GM13976 (cell line): ENCODE data around the gene FAM20C.

Source experiments
- DNase-seq: peaks from one replicate; pipeline ENCODE4 v3.0.0; 2012; ENCODE audit warnings: low spot score
- CTCF ChIP-seq: IDR thresholded peaks from 2 replicates; pipeline ENCODE4 v1.5.1; 2012; ENCODE audit warnings: borderline replicate concordance, mild to moderate bottlenecking; ENCODE audit not compliant: insufficient read depth; ENCODE audit errors: extremely low read depth, missing control alignments, control extremely low read depth
- in situ Hi-C: fragments of 300-500 bp; cut with MboI; formaldehyde crosslinking; loops from one replicate; pipeline ENCODE4 v1.12.0; 2022; ENCODE audit warnings: low sequenced_read_pairs, mixed read lengths, inconsistent platforms; ENCODE audit not compliant: unreplicated experiment

FAM20C gene

DNA sequence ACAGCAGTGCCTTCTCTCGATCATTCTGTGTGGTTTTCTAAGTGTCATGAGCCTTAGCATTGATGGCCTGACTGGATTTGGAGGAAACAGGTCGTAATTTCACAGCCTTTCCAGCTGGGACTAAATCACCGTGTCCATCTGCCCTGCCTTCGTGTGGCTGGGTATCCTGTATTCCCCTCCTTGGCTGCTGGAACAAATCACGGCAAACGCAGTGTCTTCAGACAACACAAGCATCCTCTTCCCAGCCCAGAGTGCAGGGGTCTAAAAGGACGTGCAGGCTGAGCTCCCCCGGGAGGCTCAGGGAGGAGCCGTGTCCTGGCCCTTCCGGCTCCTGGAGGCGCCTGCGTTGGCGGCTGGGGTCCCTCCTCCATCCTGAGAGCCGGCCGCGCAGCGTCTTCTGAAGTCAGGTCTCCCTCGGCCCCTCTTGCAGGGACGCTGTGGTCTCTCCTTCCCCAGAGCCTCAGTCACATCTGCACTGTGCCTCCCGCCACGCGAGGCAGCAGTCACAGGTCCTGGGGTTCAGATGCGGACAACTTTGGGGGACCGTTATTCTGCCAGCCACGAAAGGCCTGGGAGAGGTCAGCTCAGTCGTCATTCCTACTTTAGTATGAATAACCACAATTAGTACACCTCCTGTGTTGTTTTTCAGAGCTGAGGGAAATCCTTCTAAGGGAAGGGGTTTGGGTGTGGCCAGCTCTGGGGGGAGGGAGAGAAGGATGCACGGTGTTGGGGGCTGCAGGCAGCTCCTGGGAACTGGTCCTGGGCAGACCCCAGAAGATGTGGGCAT, 41.1 kb downstream of the FAM20C start:
- no peak for TF ChIP-seq CTCF
- in situ Hi-C loops: no loop called here
- DNase-seq: no peak

- TF ChIP-seq CTCF: no peak
- in situ Hi-C loops: no loop called here
- no peak for DNase-seq
Measured at GRCh38 chr7:234051-234707, 41.8 kb downstream of the FAM20C start.

- no peak for TF ChIP-seq CTCF
- DNase-seq: no peak
- in situ Hi-C loops: no loop called here
Measured at GRCh38 chr7:234708-235553, 42.6 kb downstream of the FAM20C start.

DNA sequence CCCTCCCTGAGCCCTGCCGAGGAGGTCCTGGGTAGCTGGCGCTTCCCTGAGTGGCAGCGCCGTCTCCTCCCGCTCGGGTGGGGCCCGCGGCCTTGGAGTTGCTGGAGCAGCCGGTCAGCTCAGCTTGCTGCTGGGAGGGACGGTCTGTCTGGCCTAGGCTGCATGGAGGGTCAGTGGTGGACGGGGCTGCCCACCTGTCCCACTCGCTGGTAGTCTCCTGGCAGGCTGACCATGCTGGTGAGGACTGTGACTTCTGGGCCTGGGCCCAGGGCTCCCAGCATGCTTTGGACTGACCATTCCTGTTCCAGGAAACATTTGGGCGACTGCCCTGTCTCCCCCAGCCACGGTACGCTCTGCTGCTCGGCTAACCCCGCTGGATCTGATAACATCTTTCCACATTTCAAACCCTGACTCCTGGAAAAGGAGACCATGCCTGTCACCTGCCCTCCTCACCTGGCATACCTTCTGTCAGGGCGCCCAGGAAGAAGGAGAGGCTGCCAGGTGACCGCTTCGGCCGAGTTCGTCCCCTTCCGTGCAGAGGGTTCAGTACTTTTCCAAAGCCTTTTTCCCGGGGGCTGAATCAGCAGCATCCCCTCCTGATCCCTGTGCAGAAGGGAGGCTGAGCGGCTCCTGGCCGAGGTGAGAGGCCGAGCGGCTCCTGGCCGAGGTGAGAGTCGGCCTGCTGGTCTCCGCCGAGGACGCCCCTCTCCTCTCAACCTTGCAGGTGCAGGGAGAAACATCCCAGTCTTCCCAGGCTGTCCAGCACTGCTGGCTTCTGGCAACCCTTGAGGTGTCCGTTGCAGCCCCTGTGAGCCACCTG, 43.4 kb downstream of the FAM20C start:
- no peak for DNase-seq
- in situ Hi-C loops: no loop called here
- no peak for TF ChIP-seq CTCF

GRCh38 chr7:236967-237366, 44.6 kb downstream of the FAM20C start:
- DNase-seq: no peak
- no peak for TF ChIP-seq CTCF
- in situ Hi-C loops: no loop called here

DNA sequence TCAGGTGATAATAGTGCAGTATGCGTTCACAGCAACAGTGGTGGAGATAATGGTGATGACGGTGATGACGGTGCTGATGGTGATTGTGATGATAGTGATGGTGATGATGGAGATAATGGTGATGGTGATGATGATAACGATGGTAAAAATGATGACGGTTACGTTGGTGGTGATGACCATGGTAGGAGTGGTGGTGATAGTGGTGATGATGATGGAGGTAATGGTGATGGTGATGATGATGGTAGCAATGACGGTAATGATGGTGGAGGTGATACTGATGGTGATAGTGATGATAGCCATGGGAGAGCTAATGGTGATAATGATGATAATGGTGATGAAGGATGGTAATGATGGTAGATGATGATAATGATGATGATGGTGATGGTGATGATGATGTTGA, 45.0 kb downstream of the FAM20C start:
- no peak for DNase-seq
- no peak for TF ChIP-seq CTCF
- in situ Hi-C loops: no loop called here
